Urinary bladder (tissue), 4 donors: ENCODE measurements around the gene NQO2. TPM values are rescaled to one million over a fixed set of nuclear protein-coding genes. Genes with fewer than 3 reads are reported as not detected.
"Not testable (repeated sequence)": the region's sequence is repeated elsewhere in the genome, so short reads cannot be mapped to it uniquely, and the experiment has no call there.

Source experiments
- DNase-seq: peaks from one replicate; pipeline ENCODE4 v3.0.0-alpha.2; 2015; ENCODE audit errors: extremely low spot score
- H3K27ac ChIP-seq: one replicate; pipeline ENCODE4 v1.5.1; 2013; ENCODE audit warnings: low read depth, mild to moderate bottlenecking, moderate library complexity
- H3K36me3 ChIP-seq: one replicate; pipeline ENCODE4 v1.6.1; 2013; ENCODE audit warnings: mild to moderate bottlenecking, moderate library complexity; ENCODE audit not compliant: insufficient read depth
- H3K4me1 ChIP-seq: one replicate; pipeline ENCODE4 v1.6.1; 2013; ENCODE audit warnings: mild to moderate bottlenecking, moderate library complexity; ENCODE audit not compliant: insufficient read depth
- H3K4me3 ChIP-seq: one replicate; pipeline ENCODE4 v1.5.1; 2013; ENCODE audit warnings: low read depth, low read length
- WGBS: extraction: QIAGEN DNeasy Blood & Tissue Kit; methylation state at CpG from one replicate; pipeline ENCODE4 v1.1.7; 2013; 5-methylcytosine and 5-hydroxymethylcytosine counted together
- polyA plus RNA-seq: library from polyadenylated mRNA; stranded (reverse); fragments of 200-250 nt; gene quantifications from one replicate; pipeline ENCODE4 v1.2.3, GENCODE V29; 2013
- total RNA-seq: library from RNA; depleted of rRNA; stranded (reverse); fragments of >200 nt; gene quantifications from one replicate; pipeline ENCODE4 v1.2.3, GENCODE V29; 2014
- donor health status: healthy with polysubstance abuse.
- donor health status: healthy.

The NQO2 gene
- total and polyA plus RNA-seq, 2 donors = 8.7 to 25.5 TPM

- H3K36me3 ChIP-seq, H3K27ac ChIP-seq, DNase-seq, H3K4me3 ChIP-seq, H3K4me1 ChIP-seq: not testable (repeated sequence)
- 93% methylated on average over 6 of the region's 6 CpGs for WGBS
Observed at GRCh38 chr6:2973180-2973579, 26.5 kb upstream of the NQO2 start.

GRCh38 chr6:2973676-2974075 lies 26.0 kb upstream of the NQO2 start:
- H3K4me1 ChIP-seq = no peaks in the 10 kb centered on the region

DNA sequence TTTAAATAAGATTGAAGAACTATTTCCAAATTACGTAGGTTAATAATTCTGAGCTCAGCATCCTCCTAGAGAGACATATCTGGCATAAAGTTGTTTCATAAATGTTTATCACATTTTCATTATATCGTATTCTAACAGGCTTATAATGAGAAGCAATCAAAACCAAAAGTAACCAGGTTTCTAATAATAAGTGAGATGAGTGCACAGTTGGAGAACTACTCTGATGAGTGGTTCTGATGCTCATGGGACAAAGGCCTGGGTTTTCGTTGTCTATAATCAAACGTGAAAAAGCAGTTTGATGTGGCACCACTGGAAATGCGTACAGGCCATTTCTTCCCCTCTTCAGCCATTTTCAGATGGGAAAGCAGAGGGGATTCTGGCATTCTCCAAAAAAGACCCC lies 23.6 kb upstream of the NQO2 start:
- 91% methylated on average over 5 of the region's 5 CpGs for WGBS
- H3K4me3 ChIP-seq = no peak overlapping the region
- H3K4me1 ChIP-seq = no peaks in the 10 kb centered on the region
- no peak for DNase-seq
- H3K36me3 ChIP-seq = no peaks in the 10 kb centered on the region
- H3K27ac ChIP-seq = no peak overlapping the region

More at GRCh38 chr6:2973676-2974075, 26.0 kb upstream of the NQO2 start:
- Histone ChIP-seq H3K4me3 (no peak overlapping the region), H3K27ac (no peak overlapping the region), H3K36me3 (no peaks in the 10 kb centered on the region)
- WGBS = 91% methylated on average over 5 of the region's 5 CpGs
- no peak for DNase-seq

DNA sequence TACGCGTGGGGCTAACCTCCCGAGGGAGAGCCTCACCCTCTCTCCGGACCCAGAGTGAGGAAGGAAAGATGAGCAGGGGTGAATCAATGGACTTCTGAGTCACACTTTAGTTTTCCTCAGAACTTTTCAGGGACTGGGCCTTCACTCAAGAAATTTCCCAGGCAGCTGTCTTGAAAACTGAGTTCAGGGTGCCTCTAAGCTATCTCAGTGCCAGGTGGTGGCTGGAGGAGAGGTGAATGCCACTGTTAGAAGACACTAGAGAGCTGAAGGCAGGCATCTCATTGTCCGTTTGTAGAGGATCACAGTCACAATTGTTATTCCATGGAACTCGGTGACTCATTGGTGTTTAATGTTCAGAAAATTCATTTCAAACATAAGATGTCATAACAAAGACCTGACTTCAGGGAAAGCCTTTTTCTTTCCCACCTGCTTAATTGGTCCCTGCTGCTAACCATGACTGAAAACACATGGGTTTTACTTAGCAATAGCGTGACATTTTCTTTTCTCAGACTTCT lies 23.1 kb upstream of the NQO2 start:
- H3K27ac ChIP-seq = no peak overlapping the region
- no peaks in the 10 kb centered on the region for H3K4me1 ChIP-seq
- no peaks in the 10 kb centered on the region for H3K36me3 ChIP-seq
- DNase-seq = no peak
- 72% methylated on average over 7 of the region's 7 CpGs for WGBS
- H3K4me3 ChIP-seq = no peak overlapping the region

- no peaks in the 10 kb centered on the region for H3K36me3 ChIP-seq
- no peak for DNase-seq
- 88% methylated on average over 5 of the region's 5 CpGs for WGBS
- H3K4me3 ChIP-seq = no peak overlapping the region
- no peak overlapping the region for H3K27ac ChIP-seq
- no peaks in the 10 kb centered on the region for H3K4me1 ChIP-seq
Observed at GRCh38 chr6:2977290-2977689, 22.4 kb upstream of the NQO2 start.

- Histone ChIP-seq H3K36me3 (no peaks in the 10 kb centered on the region), H3K4me3 (no peak overlapping the region), H3K27ac (no peak overlapping the region), H3K4me1 (no peaks in the 10 kb centered on the region)
- DNase-seq = no peak
- WGBS = 74% methylated on average over 3 of the region's 3 CpGs
Observed at GRCh38 chr6:2977799-2978590, 21.7 kb upstream of the NQO2 start.

GRCh38 chr6:2978923-2979322 lies 20.8 kb upstream of the NQO2 start:
- H3K4me1 ChIP-seq = no peaks in the 10 kb centered on the region
- WGBS = 73% methylated on average over 4 of the region's 4 CpGs
- no peak overlapping the region for H3K4me3 ChIP-seq
- no peak overlapping the region for H3K27ac ChIP-seq
- no peak for DNase-seq
- H3K36me3 ChIP-seq = no peaks in the 10 kb centered on the region

DNA sequence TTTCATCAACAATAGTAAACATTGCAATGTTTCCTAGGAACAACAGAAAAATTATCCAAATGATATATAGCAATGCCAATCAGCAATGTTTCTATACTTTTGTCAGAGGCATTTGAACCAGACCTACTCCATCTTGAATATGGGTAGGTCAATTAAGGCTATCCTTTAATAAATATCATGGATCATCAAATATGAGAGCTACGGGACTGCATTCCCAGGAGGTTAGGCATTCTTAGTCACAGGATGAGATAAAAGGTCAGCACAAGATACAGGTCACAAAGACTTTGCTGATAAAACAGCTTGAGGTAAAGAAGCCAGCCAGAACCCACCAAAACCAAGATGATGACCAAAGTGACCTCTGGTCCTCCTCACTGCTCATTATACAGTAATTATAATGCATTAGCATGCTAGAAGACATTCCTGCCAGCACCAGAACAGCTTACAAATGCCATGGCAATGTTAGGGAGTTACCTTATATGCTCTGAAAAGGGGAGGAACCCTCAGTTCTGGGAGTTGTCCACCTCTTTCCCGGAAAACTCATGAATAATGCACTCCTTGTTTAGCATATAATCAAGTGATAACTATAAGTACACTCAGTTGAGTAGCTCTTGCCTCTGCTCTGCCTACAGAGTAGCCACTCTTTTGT lies 19.8 kb upstream of the NQO2 start:
- 71% methylated on average over 2 of the region's 2 CpGs for WGBS
- H3K4me1 ChIP-seq = no peaks in the 10 kb centered on the region
- DNase-seq = no peak
- no peak overlapping the region for H3K27ac ChIP-seq
- no peak overlapping the region for H3K4me3 ChIP-seq
- H3K36me3 ChIP-seq = no peaks in the 10 kb centered on the region

DNA sequence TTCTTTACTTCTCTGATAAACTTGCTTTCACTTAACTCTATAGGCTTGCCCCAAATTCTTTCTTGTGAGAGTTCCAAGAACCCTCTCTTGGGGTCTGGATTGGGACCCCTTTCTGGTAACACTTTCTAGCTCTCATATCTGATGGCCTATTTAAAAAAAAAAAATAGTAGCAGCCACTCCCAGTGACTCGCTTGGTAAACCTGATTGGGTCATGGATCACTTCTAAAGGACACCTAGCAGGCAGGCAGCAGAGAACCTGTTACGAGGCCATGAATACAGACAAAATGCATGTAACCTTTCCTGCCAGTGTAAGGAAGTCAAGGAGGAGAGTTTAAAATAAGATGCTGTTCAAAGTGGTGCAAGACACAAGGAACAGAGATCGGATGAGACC lies 19.2 kb upstream of the NQO2 start:
- WGBS = 92% methylated on average over 3 of the region's 3 CpGs
- DNase-seq = no peak
- H3K27ac ChIP-seq = no peak overlapping the region
- no peaks in the 10 kb centered on the region for H3K4me1 ChIP-seq
- no peaks in the 10 kb centered on the region for H3K36me3 ChIP-seq
- H3K4me3 ChIP-seq = no peak overlapping the region

DNA sequence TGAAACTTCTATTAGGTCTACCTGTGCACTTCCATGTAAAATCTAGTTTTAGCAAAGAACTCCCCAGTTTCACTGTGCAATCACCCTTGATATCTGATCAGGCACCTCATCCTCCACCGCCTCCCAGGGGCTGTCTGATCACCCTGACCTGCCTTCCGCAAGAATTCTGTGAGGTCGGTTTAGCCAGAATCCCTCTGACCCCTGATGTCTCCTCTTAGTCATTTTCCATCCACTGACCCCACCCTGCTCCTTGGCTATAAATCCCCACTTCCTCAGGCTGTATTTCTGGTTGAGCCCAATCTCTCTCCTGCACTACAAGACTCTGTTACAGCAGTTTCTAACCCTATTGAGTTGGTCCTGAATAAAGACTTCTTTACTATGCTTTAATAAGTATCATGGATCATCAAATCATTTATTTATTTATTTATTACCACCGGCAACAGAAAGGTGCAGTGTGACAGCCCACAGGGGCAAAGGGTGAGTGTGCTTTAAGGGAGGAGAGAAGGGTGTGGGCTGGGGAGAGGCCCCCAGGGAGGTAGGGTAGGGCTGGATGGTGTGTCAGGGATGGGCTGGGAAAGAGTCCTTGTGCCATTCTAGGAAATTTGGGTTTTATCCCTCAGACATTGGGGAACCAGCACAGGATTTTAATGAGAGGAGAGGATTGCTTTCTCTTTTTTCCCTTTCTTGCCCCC lies 17.1 kb upstream of the NQO2 start:
- H3K4me1 ChIP-seq = no peaks in the 10 kb centered on the region
- H3K4me3 ChIP-seq = no peak overlapping the region
- no peak overlapping the region for H3K27ac ChIP-seq
- DNase-seq = no peak
- 68% methylated on average over 4 of the region's 4 CpGs for WGBS
- H3K36me3 ChIP-seq = no peaks in the 10 kb centered on the region

GRCh38 chr6:2984738-2985406 lies 14.8 kb upstream of the NQO2 start:
- Histone ChIP-seq H3K4me1 (no peaks in the 10 kb centered on the region), H3K36me3 (no peaks in the 10 kb centered on the region), H3K4me3 (no peak overlapping the region), H3K27ac (no peak overlapping the region)
- DNase-seq = no peak
- 94% methylated on average over 12 of the region's 12 CpGs for WGBS

DNA sequence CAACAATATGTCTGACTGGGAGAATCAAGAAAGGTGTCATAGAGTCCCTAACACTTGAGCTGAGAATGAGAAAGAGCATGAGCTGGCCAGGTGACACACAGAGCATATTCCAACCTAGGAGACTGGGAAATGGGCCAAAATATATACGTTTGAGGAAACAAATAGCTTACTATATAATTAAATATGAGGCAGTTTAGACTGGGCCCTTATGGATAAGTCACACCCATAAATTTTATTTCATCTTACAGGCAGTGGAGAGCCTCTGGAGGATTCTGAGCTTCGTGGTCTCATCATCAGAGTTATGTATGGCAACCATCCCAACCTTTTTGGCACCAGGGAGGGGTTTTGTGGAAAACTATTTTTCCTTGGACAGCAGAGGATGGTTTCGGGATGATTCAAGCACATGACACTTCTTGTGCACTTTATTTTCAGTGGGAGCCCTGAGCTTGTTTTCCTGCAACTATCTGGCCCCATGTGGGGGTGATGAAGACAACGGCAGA lies 12.9 kb upstream of the NQO2 start:
- no peak for DNase-seq
- Histone ChIP-seq H3K27ac (peak overlapping the region; percentile 28), H3K36me3 (no peaks in the 10 kb centered on the region), H3K4me3 (no peak overlapping the region), H3K4me1 (no peaks in the 10 kb centered on the region)
- 16% methylated on average over 4 of the region's 4 CpGs for WGBS

DNA sequence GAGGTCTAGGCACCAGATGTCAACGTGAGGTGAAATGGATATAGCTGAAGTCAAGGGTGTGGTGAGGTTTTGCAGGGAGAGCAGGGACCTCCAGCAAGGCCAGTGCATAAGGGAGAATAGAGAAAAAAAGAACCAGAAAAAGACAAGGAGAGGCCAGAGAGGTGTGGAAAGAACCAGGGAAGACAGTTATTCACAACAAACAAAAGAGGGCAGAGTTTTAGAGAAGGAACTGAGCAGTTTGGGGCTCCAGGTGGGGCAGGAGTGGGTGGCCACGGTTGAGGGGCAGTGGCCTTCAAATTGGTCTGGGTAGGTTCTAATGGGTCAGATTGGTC lies 11.6 kb upstream of the NQO2 start:
- no peak for DNase-seq
- H3K4me1 ChIP-seq = no peaks in the 10 kb centered on the region
- H3K27ac ChIP-seq = peak overlapping the region; percentile 54
- peak overlapping the region; percentile 83 for H3K4me3 ChIP-seq
- WGBS = 15% methylated on average over 2 of the region's 2 CpGs
- H3K36me3 ChIP-seq = no peaks in the 10 kb centered on the region
